Stimulated activated CD4-positive, alpha-beta T cell treated with anti-CD3 and anti-CD28 coated beads, Interleukin-12 subunit alpha, Interleukin-12 subunit beta, amount 100 ng/mL, for 24 hours (primary cell): ENCODE data around the gene PCNT.
"Not testable (repeated sequence)": the region's sequence is repeated elsewhere in the genome, so short reads cannot be mapped to it uniquely, and the experiment has no call there.

Source experiments
- DNase-seq, 2 experiments: peaks; one replicate each; pipeline ENCODE4 v3.0.0-alpha.2; 2020; ENCODE audit warnings: low read depth in 2 of 2

Gene PCNT

GRCh38 chr21:46452710-46453109 is 128.8 kb downstream of the PCNT start:
- no peak for DNase-seq

GRCh38 chr21:46454142-46454541 is 130.2 kb downstream of the PCNT start:
- DNase-seq, result no peak

- no peak for DNase-seq
These were observed 130.9 kb downstream of the PCNT start for GRCh38 chr21:46454634-46455390.

- DNase-seq, result no peak
These were observed 131.8 kb downstream of the PCNT start for GRCh38 chr21:46455575-46456385.

GRCh38 chr21:46456750-46457149 is 132.8 kb downstream of the PCNT start:
- no peak for DNase-seq

GRCh38 chr21:46457801-46458314 is 133.9 kb downstream of the PCNT start:
- DNase-seq, result peak in 1 of 2 experiments; percentile 32

- DNase-seq, result peak; percentile 86 to 87
These were observed 134.5 kb downstream of the PCNT start, which contains the start of gene DIP2A for GRCh38 chr21:46458315-46459023. Gene DIP2A (plus strand): TSS chr21:46458891. CDS start chr21:46459132, 241 bp downstream.

- no peak for DNase-seq
These were observed 135.0 kb downstream of the PCNT start for GRCh38 chr21:46459024-46459355.

- DNase-seq, result peak in 1 of 2 experiments; percentile 6
These were observed 135.6 kb downstream of the PCNT start for GRCh38 chr21:46459356-46460112.

- no peak for DNase-seq
These were observed 138.0 kb downstream of the PCNT start for GRCh38 chr21:46461909-46462308.

- DNase-seq, result not testable (repeated sequence)
These were observed 141.2 kb downstream of the PCNT start for GRCh38 chr21:46465153-46465552.

GRCh38 chr21:46465651-46466050 is 141.7 kb downstream of the PCNT start:
- DNase-seq, result no peak

GRCh38 chr21:46468108-46468774 is 144.3 kb downstream of the PCNT start:
- no peak for DNase-seq

GRCh38 chr21:46469275-46469674 is 145.3 kb downstream of the PCNT start:
- no peak for DNase-seq

- DNase-seq, result no peak
These were observed 147.6 kb downstream of the PCNT start for GRCh38 chr21:46471514-46471913.

GRCh38 chr21:46472246-46472645 is 148.3 kb downstream of the PCNT start:
- DNase-seq, result no peak

GRCh38 chr21:46474382-46474781 is 150.4 kb downstream of the PCNT start:
- DNase-seq, result no peak

GRCh38 chr21:46475296-46475695 is 151.3 kb downstream of the PCNT start:
- no peak for DNase-seq

GRCh38 chr21:46477765-46478164 is 153.8 kb downstream of the PCNT start:
- DNase-seq, result no peak

GRCh38 chr21:46478910-46479309 is 155.0 kb downstream of the PCNT start:
- no peak for DNase-seq

- no peak for DNase-seq
These were observed 156.5 kb downstream of the PCNT start for GRCh38 chr21:46480466-46480865.
